Activated CD4-positive, alpha-beta T cell treated with anti-CD3 and anti-CD28 coated beads, Interleukin-2, amount 10 ng/mL, durations not matched to agents 7 days and 5 days (primary cell): ENCODE data around the gene EBF3. TPM values are rescaled to one million over a fixed set of nuclear protein-coding genes. Genes with fewer than 3 reads are reported as not detected.

ENCODE experiments used
- CTCF ChIA-PET: fragments of 350-600 bp; sonication (Branson Sonifier 250); formaldehyde crosslinking; loops from one replicate; lab custom pipeline; 2021; ENCODE audit warnings: antibody characterized with exemption; lab: Charles Lee
- POLR2A ChIA-PET: fragments of 350-600 bp; sonication (Branson Sonifier 250); formaldehyde crosslinking; loops from one replicate; lab custom pipeline; 2021; ENCODE audit warnings: antibody characterized with exemption; lab: Charles Lee
- DNase-seq: peaks from one replicate; pipeline ENCODE4 v3.0.0-alpha.2; 2020
- H3K27ac Mint-ChIP-seq: one replicate; pipeline ENCODE4 v1.8.0; 2021; ENCODE audit warnings: mild to moderate bottlenecking, moderate library complexity, mixed read lengths
- H3K27me3 Mint-ChIP-seq: one replicate; pipeline ENCODE4 v1.8.0; 2021; ENCODE audit warnings: mixed read lengths
- H3K36me3 Mint-ChIP-seq: one replicate; pipeline ENCODE4 v1.8.0; 2021; ENCODE audit warnings: low read depth, mixed read lengths
- H3K4me1 Mint-ChIP-seq: one replicate; pipeline ENCODE4 v1.8.0; 2021; ENCODE audit warnings: mixed read lengths
- H3K4me3 Mint-ChIP-seq: one replicate; pipeline ENCODE4 v1.8.0; 2021; ENCODE audit warnings: mild to moderate bottlenecking, moderate library complexity, mixed read lengths
- H3K9me3 Mint-ChIP-seq: one replicate; pipeline ENCODE4 v1.8.0; 2021; ENCODE audit warnings: mixed read lengths
- total RNA-seq, 2 experiments: library from RNA; stranded (reverse); gene quantifications; one replicate each; pipeline ENCODE4 v1.2.3, GENCODE V29; 2021

Gene EBF3, protein sequence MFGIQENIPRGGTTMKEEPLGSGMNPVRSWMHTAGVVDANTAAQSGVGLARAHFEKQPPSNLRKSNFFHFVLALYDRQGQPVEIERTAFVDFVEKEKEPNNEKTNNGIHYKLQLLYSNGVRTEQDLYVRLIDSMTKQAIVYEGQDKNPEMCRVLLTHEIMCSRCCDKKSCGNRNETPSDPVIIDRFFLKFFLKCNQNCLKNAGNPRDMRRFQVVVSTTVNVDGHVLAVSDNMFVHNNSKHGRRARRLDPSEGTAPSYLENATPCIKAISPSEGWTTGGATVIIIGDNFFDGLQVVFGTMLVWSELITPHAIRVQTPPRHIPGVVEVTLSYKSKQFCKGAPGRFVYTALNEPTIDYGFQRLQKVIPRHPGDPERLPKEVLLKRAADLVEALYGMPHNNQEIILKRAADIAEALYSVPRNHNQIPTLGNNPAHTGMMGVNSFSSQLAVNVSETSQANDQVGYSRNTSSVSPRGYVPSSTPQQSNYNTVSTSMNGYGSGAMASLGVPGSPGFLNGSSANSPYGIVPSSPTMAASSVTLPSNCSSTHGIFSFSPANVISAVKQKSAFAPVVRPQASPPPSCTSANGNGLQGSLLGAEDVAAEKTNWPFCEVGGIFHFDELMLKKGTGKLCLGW
- not detected for total RNA-seq

DNA sequence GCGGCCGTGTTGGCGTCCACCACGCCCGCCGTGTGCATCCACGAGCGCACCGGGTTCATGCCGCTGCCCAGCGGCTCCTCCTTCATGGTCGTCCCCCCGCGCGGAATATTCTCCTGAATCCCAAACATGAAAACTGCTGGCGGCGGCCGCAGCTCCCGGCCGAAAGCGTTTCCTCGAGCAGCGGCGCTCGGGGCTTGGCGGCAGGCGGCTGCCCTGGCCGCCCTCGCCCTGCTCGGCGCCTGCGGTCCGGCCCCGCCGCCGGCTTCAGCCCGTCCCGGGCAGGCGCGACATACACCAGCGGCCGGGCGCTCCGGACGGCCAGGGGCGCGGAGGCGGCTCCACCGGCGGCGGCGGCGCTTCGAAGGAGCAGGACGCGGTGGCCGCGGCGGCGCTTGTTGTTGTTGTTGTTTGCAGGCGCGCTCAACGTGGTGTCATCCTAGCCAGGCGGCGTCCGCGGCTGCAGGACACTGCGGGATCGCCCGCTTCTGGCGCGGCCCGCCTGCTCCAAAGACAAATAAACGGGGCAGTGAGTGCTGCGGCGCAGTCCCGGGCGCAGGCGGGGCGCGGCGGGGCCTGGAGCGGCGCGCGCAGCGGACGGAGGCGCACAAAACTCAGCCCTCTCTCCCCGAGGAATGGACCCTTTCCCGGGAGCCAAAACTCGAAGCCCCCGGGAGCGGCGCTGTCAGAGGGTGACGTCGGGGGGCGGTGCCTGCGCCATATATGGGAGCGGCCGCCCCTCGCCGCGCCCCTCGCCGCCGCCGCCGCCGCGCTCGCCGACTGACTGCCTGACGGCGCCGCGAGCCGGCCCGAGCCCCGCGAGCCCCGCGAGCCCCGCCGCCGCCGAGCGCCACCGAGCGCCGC, at the start of gene EBF3:
Gene EBF3, minus strand, starts transcription at position 634 of the 861 bp plus-strand sequence. Its CDS starts 506 bp downstream, at position 128.
- Mint-ChIP-seq H3K4me1 (peaks cover 14% of the 10 kb centered on the region), H3K27me3 (peaks cover 67% of the 10 kb centered on the region), H3K9me3 (no peaks in the 10 kb centered on the region), H3K27ac (peak within 1 kb of the TSS; percentile 75), H3K36me3 (peaks cover 4% of the 10 kb centered on the region), H3K4me3 (peak within 1 kb of the TSS; percentile 58)
- CTCF ChIA-PET = no interaction called here
- POLR2A ChIA-PET = no interaction called here
- peak; percentile 25 for DNase-seq

DNA sequence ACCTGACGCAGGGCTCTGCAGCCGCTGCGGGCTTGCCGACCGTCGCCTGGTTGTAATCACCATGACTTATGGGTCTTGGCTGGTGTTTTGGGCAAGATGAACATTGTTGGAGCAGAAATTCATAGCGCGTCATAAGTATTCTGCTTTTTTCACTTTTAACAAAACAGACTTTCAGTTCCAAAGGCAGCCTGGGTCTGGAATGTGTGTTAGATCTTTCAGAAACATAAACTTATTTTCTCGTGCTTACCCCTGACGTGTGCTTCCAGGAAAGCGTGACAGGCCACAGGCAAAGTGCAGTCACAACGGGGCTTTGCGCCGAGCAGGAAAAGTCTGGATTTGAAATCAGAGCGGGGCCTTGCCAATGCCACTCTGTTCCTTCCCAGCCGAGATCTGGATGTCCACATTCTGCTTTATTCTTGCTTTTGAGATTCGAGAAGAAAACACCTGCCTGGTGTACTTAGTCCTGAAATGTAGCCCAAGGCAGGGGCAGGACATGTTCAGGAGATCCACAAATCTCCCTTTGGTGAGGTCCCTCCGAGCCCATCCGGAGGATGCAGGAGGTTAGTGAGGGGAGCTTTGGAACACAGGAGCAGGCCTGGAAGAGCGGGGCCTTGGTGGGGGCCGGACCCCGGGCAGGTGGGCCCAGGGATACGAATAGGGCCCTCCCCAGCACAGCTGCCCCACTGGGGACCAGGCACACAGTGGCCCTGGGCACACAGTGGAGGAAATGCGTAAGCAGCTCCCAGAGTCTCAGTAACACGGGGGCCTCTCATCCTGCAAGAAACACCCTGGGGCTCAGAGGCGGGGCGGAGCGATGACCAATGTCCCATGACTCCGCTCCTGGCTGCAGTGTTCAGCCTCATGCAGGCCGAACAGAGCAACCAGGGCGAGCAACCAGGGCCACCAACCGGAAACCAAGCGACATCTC, 49.5 kb upstream of the EBF3 start:
- Mint-ChIP-seq H3K36me3 (no peaks in the 10 kb centered on the region), H3K9me3 (no peaks in the 10 kb centered on the region), H3K4me1 (peaks cover 6% of the 10 kb centered on the region), H3K27me3 (no peaks in the 10 kb centered on the region), H3K27ac (no peak overlapping the region), H3K4me3 (no peak overlapping the region)
- ChIA-PET POLR2A (no interaction called here), CTCF (no interaction called here)
- no peak for DNase-seq

DNA sequence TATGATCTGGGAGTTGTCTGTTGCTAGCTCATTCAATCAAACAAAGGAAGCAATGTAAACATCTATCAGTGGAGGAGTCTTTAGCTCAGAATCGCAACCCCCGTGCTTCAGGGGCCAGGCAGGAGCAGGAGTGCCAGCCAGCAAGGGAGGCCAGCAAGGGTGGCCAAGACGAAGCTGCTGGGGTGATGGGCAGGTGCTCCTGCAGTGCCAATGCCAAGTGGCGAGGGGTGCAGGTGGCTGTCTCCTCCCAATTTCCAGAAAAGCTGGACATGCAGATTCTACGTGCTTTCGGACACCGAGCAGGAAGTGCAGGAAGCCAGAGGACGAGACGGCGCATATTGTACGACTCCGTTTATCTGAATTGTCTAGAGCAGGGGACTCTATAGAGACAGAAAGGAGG, 48.1 kb upstream of the EBF3 start:
- Mint-ChIP-seq H3K36me3 (no peaks in the 10 kb centered on the region), H3K27ac (no peak overlapping the region)
- CTCF ChIA-PET = no interaction called here

DNA sequence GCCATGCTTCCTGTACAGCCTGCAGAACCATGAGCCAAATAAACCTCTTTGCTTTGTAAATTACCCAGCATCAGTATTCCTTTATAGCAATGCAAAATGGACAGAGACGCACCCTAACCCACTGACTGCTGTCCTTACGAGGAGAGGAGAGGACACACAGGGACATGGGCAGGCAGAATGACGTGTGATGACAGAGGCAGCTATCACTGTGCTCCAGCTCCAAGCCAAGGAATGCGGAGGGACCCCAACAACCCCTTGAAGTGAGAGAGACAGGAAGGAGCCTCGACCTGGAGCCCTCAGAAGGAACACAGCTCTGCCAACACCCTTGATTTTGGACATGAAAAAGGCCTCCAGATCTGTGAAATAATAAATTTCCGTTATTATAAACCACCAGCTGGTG, 46.6 kb upstream of the EBF3 start:
- peaks cover 16% of the 10 kb centered on the region for H3K27me3 Mint-ChIP-seq
- no peaks in the 10 kb centered on the region for H3K36me3 Mint-ChIP-seq
- DNase-seq = no peak
- H3K4me1 Mint-ChIP-seq = no peaks in the 10 kb centered on the region
- ChIA-PET POLR2A (no interaction called here), CTCF (no interaction called here)
- no peak overlapping the region for H3K4me3 Mint-ChIP-seq
- no peak overlapping the region for H3K27ac Mint-ChIP-seq
- no peaks in the 10 kb centered on the region for H3K9me3 Mint-ChIP-seq

More for the DNA sequence above, 48.1 kb upstream of the EBF3 start:
- Mint-ChIP-seq H3K4me1 (no peaks in the 10 kb centered on the region), H3K4me3 (no peak overlapping the region), H3K9me3 (no peaks in the 10 kb centered on the region), H3K27me3 (peaks cover 6% of the 10 kb centered on the region)
- no peak for DNase-seq
- POLR2A ChIA-PET = interaction anchor here (0.6 kb wide), 1 partner anchor 197 kb away, joined by 3 read pairs; no protein-coding TSS in a partner anchor

DNA sequence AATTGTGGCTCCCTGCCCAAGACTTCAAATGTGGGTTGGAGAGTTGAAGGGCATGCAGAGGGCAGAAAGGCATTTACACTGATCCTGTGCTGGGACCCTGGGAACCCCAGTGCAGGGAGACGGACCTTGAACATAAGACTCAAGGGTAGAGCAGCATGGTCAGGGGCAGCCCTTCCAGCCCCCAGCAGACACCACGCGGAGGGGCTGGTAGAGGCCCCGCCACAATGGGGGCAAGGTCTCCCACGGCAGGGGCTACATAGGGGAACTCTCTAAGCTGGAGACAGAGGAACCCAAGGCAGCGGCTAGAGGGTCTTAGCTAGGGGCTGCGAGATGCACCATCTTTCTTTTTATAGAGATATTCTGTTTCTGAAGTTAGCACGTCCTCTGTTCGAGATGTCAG, 45.2 kb upstream of the EBF3 start:
- Mint-ChIP-seq H3K4me1 (no peaks in the 10 kb centered on the region), H3K27ac (no peak overlapping the region), H3K9me3 (no peaks in the 10 kb centered on the region), H3K4me3 (no peak overlapping the region), H3K27me3 (peaks cover 20% of the 10 kb centered on the region), H3K36me3 (no peaks in the 10 kb centered on the region)
- POLR2A ChIA-PET = no interaction called here
- CTCF ChIA-PET = no interaction called here
- no peak for DNase-seq

DNA sequence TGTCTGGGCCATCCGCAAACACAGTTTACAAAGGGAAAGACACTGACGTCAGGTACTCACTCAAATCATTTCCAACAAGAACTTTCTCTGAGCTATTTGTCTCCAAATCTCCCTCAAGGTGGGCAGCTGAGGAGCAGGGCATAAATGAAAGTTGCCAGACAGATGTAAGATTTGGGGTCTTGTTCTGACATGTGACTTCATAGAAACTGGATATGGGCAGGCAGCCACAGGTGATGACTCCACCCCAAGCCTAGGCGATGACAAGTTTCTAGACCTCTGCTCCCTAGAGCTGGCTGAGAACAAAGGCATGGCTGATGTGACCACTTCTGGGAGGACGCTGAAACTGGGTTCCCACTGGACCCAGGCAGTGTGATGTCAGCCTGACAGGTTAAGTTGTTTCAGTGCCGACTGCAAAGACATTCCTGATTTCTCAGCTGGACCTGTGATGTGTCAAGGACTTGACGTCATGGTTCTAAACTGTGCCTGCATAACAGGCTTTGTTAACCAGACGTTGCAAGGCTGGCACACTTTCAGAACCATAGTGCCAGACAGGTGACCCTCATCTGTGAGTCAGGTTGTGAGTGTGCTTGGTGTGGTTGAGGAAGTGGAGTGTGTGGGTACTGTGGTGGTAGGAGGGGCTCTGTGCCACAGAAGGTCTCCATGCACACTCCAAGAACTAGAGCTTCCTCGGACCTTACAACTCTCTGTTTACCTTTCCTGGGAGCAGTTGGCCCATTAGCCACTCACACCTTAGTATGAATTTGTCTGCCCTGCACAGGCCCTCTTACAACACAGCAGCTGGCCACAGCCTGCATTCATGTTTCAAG, 39.9 kb upstream of the EBF3 start:
- no peaks in the 10 kb centered on the region for H3K4me1 Mint-ChIP-seq
- no peak for DNase-seq
- ChIA-PET POLR2A (no interaction called here), CTCF (no interaction called here)
- H3K9me3 Mint-ChIP-seq = no peaks in the 10 kb centered on the region
- H3K27ac Mint-ChIP-seq = no peak overlapping the region
- H3K4me3 Mint-ChIP-seq = no peak overlapping the region
- H3K27me3 Mint-ChIP-seq = peaks cover 20% of the 10 kb centered on the region
- H3K36me3 Mint-ChIP-seq = no peaks in the 10 kb centered on the region

DNA sequence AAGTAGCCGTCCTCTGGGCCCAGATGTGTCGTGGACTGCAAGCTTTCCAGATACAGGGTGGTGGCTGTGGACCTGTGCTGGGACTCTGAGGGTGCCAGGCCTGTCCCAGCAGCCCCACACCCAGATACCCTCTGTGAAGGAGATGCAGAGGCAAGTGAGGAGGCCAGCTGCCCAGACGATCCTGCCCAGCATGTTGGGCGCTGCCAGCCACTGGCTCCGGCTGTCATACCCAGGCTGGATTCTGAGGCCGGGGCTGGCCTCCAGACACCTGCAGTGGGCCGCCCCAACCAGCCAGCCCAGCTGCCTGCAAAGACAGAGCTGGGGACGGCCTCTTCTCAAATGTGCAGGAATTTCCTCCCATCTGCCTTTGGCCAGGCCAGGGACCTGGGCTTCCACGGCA, 39.1 kb upstream of the EBF3 start:
- no peak for DNase-seq
- H3K27me3 Mint-ChIP-seq = peaks cover 26% of the 10 kb centered on the region
- ChIA-PET POLR2A (no interaction called here), CTCF (no interaction called here)
- H3K4me1 Mint-ChIP-seq = no peaks in the 10 kb centered on the region
- no peaks in the 10 kb centered on the region for H3K9me3 Mint-ChIP-seq
- H3K27ac Mint-ChIP-seq = no peak overlapping the region
- H3K4me3 Mint-ChIP-seq = no peak overlapping the region
- no peaks in the 10 kb centered on the region for H3K36me3 Mint-ChIP-seq

DNA sequence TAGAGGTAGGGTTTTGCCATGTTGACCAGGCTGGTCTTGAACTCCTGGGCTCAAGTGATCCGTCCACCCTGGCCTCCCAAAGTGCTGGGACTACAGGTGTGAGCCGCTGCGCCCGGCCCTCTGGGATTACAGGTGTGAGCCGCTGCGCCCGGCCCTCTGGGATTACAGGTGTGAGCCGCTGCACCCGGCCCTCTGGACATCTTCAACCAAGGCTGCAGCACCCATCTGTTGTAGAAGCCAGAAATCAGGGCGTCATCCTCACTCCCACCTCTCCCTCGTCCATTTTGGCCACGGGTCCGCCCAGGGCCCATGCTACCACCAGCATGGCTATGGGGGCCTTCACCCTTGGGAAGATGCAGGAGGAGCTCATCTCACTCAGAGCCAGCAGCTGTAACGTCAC, 38.5 kb upstream of the EBF3 start:
- H3K27me3 Mint-ChIP-seq = peaks cover 29% of the 10 kb centered on the region
- H3K36me3 Mint-ChIP-seq = no peaks in the 10 kb centered on the region
- no peaks in the 10 kb centered on the region for H3K9me3 Mint-ChIP-seq
- ChIA-PET POLR2A (no interaction called here), CTCF (interaction anchor here (0.5 kb wide), 1 partner anchor 107 kb away, joined by 3 read pairs; no protein-coding TSS in a partner anchor)
- no peaks in the 10 kb centered on the region for H3K4me1 Mint-ChIP-seq
- no peak for DNase-seq
- H3K4me3 Mint-ChIP-seq = no peak overlapping the region
- no peak overlapping the region for H3K27ac Mint-ChIP-seq

DNA sequence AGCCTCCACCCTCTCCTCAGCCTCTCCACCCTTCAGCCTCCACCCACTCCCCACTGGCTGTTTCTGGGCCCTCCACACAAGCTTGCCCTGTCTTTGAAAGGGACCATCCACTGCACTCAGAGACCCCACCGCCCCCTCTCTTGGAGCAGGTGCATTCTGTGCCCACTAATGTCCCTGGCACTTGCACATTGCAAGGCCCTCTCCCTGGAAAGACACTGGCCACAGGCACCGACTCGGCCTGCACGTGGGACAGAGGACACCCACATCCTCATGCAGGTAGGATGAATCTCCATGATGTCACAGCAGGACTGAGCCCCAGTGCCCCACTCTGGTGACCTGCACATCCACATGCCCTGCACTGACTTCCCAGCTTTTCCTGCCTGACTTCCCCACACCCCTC, 36.8 kb upstream of the EBF3 start:
- H3K27ac Mint-ChIP-seq = no peak overlapping the region
- CTCF ChIA-PET = no interaction called here
- H3K36me3 Mint-ChIP-seq = no peaks in the 10 kb centered on the region
- POLR2A ChIA-PET = no interaction called here
- H3K9me3 Mint-ChIP-seq = no peaks in the 10 kb centered on the region
- no peaks in the 10 kb centered on the region for H3K4me1 Mint-ChIP-seq
- H3K27me3 Mint-ChIP-seq = peaks cover 29% of the 10 kb centered on the region
- H3K4me3 Mint-ChIP-seq = no peak overlapping the region
- no peak for DNase-seq

DNA sequence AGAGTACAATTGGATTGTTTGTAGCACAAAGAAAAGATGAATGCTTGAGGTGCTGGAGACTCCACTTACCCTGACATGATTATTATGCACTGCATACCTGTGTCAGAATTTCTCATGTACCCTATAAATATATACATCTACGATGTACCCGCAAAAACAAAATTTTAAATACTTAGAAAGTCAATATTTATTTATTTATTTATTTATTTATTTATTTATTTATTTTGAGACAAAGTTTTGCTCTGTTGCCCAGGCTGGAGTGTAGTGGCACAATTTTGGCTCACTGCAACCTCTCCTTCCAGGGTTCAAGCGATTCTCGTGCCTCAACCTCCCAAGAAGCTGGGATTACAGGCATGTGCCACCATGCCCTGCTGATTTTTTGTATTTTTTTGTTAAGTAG, 35.1 kb upstream of the EBF3 start:
- Mint-ChIP-seq H3K4me1 (no peaks in the 10 kb centered on the region), H3K27ac (no peak overlapping the region), H3K9me3 (no peaks in the 10 kb centered on the region), H3K36me3 (no peaks in the 10 kb centered on the region), H3K4me3 (no peak overlapping the region), H3K27me3 (peaks cover 38% of the 10 kb centered on the region)
- DNase-seq = no peak
- ChIA-PET CTCF (no interaction called here), POLR2A (no interaction called here)

DNA sequence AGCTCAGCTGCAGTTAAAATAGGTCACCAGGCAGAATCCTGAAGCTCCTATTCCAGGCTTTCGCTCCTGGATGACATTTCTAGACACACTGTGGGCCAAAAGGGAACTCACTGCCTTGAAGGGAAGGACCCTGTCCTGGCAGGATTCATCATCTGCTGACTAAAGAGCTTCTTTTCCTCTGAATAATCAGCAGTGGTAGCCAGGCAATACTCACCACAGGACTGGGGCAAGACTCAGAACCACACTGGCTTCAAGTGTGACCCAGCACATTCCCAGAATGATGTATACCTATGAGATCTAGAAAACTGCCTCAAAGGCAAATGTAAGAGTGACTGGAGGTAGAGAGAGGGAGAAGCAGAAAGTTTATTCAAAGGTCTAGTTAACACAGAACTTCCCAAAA, 29.5 kb upstream of the EBF3 start:
- no peaks in the 10 kb centered on the region for H3K4me1 Mint-ChIP-seq
- no peak overlapping the region for H3K4me3 Mint-ChIP-seq
- no peaks in the 10 kb centered on the region for H3K9me3 Mint-ChIP-seq
- H3K27me3 Mint-ChIP-seq = peaks cover 52% of the 10 kb centered on the region
- ChIA-PET CTCF (no interaction called here), POLR2A (no interaction called here)
- DNase-seq = no peak
- no peak overlapping the region for H3K27ac Mint-ChIP-seq
- no peaks in the 10 kb centered on the region for H3K36me3 Mint-ChIP-seq
